GM12878 (cell line): ENCODE measurements around the gene IL10.

Experiments
- CREB1 ChIP-seq: IDR thresholded peaks from 2 replicates; pipeline ENCODE4 v1.6.1; 2012; ENCODE audit warnings: low read depth, mild to moderate bottlenecking, inconsistent platforms
- CTCF ChIP-seq, 3 experiments: IDR thresholded peaks in 2 of 3; conservative IDR thresholded peaks in 1 of 3; 2 replicates each; pipeline ENCODE4 v1.5.1; 2011; ENCODE audit warnings: low read depth in 3 of 3, low read length in 3 of 3, mild to moderate bottlenecking in 3 of 3, control low read depth in 2 of 3, moderate library complexity in 2 of 3, inconsistent platforms in 1 of 3, mixed read lengths in 1 of 3; ENCODE audit not compliant: control insufficient read depth in 2 of 3, insufficient read depth in 1 of 3; ENCODE audit errors: extremely low read depth in 1 of 3
- DPF2 ChIP-seq: fragments of 450-650 bp; IDR thresholded peaks from 2 replicates; pipeline ENCODE4 v1.6.1; 2017; ENCODE audit warnings: mild to moderate bottlenecking
- MEF2A ChIP-seq: IDR thresholded peaks from 2 replicates; pipeline ENCODE4 v1.6.1; 2011; ENCODE audit warnings: low read depth, mild to moderate bottlenecking, low read length, moderate library complexity; ENCODE audit not compliant: insufficient read depth
- SRF ChIP-seq, 2 experiments: IDR thresholded peaks; 2 replicates each; pipeline ENCODE4 v1.6.1; 2011; ENCODE audit warnings: low read depth in 2 of 2, low read length in 2 of 2, mild to moderate bottlenecking in 1 of 2, moderate library complexity in 1 of 2
- TCF12 ChIP-seq: IDR thresholded peaks from 2 replicates; pipeline ENCODE4 v1.6.1; 2011; ENCODE audit warnings: low read depth, mild to moderate bottlenecking, low read length
- ZBED1 ChIP-seq: IDR thresholded peaks from 2 replicates; pipeline ENCODE4 v1.6.1; 2016; ENCODE audit warnings: borderline replicate concordance
- ZNF24 ChIP-seq: fragments of 450-650 bp; IDR thresholded peaks from 2 replicates; pipeline ENCODE4 v1.6.1; 2017; ENCODE audit warnings: antibody characterized with exemption, mild to moderate bottlenecking
- TF ChIP-seq, protein P1 (sequence below): IDR thresholded peaks from 2 replicates; pipeline ENCODE4 v1.6.1; 2012; ENCODE audit warnings: mild to moderate bottlenecking, low read depth, low read length

GRCh38 chr1:206772243-206772937 is at the start of gene IL10:
- no peak for TF ChIP-seq DPF2
- TF ChIP-seq CREB1 = no peak
- no peak for TF ChIP-seq TCF12
- no peak for TF ChIP-seq SRF (IDR thresholded peaks at IDR 0.05; ENCODE audit: low read depth in 2 of 2, low read length in 2 of 2)
- no peak for TF ChIP-seq CTCF (IDR thresholded peaks at IDR 0.05 in 2 of 3, conservative IDR thresholded peaks at IDR 0.05 in 1 of 3; ENCODE audit: control insufficient read depth in 2 of 3, extremely low read depth in 1 of 3, insufficient read depth in 1 of 3, low read depth in 3 of 3, low read length in 3 of 3)
- TF ChIP-seq ZBED1 = no peak
- no peak for TF ChIP-seq MEF2A
- TF ChIP-seq ZNF24 = no peak
- TF ChIP-seq, protein P1, sequence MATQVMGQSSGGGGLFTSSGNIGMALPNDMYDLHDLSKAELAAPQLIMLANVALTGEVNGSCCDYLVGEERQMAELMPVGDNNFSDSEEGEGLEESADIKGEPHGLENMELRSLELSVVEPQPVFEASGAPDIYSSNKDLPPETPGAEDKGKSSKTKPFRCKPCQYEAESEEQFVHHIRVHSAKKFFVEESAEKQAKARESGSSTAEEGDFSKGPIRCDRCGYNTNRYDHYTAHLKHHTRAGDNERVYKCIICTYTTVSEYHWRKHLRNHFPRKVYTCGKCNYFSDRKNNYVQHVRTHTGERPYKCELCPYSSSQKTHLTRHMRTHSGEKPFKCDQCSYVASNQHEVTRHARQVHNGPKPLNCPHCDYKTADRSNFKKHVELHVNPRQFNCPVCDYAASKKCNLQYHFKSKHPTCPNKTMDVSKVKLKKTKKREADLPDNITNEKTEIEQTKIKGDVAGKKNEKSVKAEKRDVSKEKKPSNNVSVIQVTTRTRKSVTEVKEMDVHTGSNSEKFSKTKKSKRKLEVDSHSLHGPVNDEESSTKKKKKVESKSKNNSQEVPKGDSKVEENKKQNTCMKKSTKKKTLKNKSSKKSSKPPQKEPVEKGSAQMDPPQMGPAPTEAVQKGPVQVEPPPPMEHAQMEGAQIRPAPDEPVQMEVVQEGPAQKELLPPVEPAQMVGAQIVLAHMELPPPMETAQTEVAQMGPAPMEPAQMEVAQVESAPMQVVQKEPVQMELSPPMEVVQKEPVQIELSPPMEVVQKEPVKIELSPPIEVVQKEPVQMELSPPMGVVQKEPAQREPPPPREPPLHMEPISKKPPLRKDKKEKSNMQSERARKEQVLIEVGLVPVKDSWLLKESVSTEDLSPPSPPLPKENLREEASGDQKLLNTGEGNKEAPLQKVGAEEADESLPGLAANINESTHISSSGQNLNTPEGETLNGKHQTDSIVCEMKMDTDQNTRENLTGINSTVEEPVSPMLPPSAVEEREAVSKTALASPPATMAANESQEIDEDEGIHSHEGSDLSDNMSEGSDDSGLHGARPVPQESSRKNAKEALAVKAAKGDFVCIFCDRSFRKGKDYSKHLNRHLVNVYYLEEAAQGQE = no peak
